ENCODE measurements around the gene PTPN13. TPM values are rescaled to one million over a fixed set of nuclear protein-coding genes. Genes with fewer than 3 reads are reported as not detected.

PTPN13 gene
- total and polyA plus RNA-seq, 2 donors from 2014 or later, result 10.2 to 62.3 TPM

- peaks cover 3 to 33% (median 13%) of the 10 kb centered on the region in 3 donors for H3K36me3 ChIP-seq (ENCODE audit: control insufficient read depth in 2 of 3, insufficient read depth in 3 of 3, low read length in 3 of 3)
These were observed 175.7 kb downstream of the PTPN13 start for GRCh38 chr4:86769794-86770193.

GRCh38 chr4:86771141-86771540 is 177.0 kb downstream of the PTPN13 start:
- DNase-seq, result no peak
- Histone ChIP-seq H3K9ac (ENCODE audit: low read length in 3 of 3) (no peak overlapping the region), H3K27ac (ENCODE audit: low read depth in 2 of 2, low read length in 2 of 2) (no peak overlapping the region), H3K4me1 (ENCODE audit: control insufficient read depth in 2 of 3, insufficient read depth in 2 of 3, low read depth in 1 of 3, low read length in 3 of 3) (no peaks in the 10 kb centered on the region), H3K9me3 (ENCODE audit: control insufficient read depth in 2 of 3, insufficient read depth in 1 of 3, low read length in 3 of 3) (no peaks in the 10 kb centered on the region), H3K36me3 (ENCODE audit: control insufficient read depth in 2 of 3, insufficient read depth in 3 of 3, low read length in 3 of 3) (peaks cover 3 to 34% (median 13%) of the 10 kb centered on the region in 3 donors), H3K4me3 (ENCODE audit: low read length in 3 of 3) (no peak overlapping the region), H3K27me3 (ENCODE audit: control insufficient read depth, insufficient read depth, low read length) (no peaks in the 10 kb centered on the region)
- intact Hi-C loops (cut with DNase I), result no loop called here
- no peak for TF ChIP-seq CTCF (IDR thresholded peaks at IDR 0.05; ENCODE audit: borderline replicate concordance, extremely low read depth, insufficient read depth)
- FAIRE-seq, result no peak

More at GRCh38 chr4:86769794-86770193, 175.7 kb downstream of the PTPN13 start:
- FAIRE-seq (no peak), DNase-seq (no peak)
- Histone ChIP-seq H3K27ac (ENCODE audit: low read depth in 2 of 2, low read length in 2 of 2) (no peak overlapping the region), H3K4me1 (ENCODE audit: control insufficient read depth in 2 of 3, insufficient read depth in 2 of 3, low read depth in 1 of 3, low read length in 3 of 3) (no peaks in the 10 kb centered on the region), H3K27me3 (ENCODE audit: control insufficient read depth, insufficient read depth, low read length) (no peaks in the 10 kb centered on the region), H3K9me3 (ENCODE audit: control insufficient read depth in 2 of 3, insufficient read depth in 1 of 3, low read length in 3 of 3) (no peaks in the 10 kb centered on the region), H3K9ac (ENCODE audit: low read length in 3 of 3) (no peak overlapping the region), H3K4me3 (ENCODE audit: low read length in 3 of 3) (no peak overlapping the region)
- no peak for TF ChIP-seq CTCF (IDR thresholded peaks at IDR 0.05; ENCODE audit: borderline replicate concordance, extremely low read depth, insufficient read depth)
- intact Hi-C loops (cut with DNase I), result no loop called here

GRCh38 chr4:86775061-86775460 is 180.9 kb downstream of the PTPN13 start:
- Histone ChIP-seq H3K27me3 (ENCODE audit: control insufficient read depth, insufficient read depth, low read length) (no peaks in the 10 kb centered on the region), H3K4me3 (ENCODE audit: low read length in 3 of 3) (no peak overlapping the region), H3K4me1 (ENCODE audit: control insufficient read depth in 2 of 3, insufficient read depth in 2 of 3, low read depth in 1 of 3, low read length in 3 of 3) (no peaks in the 10 kb centered on the region), H3K36me3 (ENCODE audit: control insufficient read depth in 2 of 3, insufficient read depth in 3 of 3, low read length in 3 of 3) (peaks cover 3 to 35% (median 4%) of the 10 kb centered on the region in 3 donors), H3K9me3 (ENCODE audit: control insufficient read depth in 2 of 3, insufficient read depth in 1 of 3, low read length in 3 of 3) (no peaks in the 10 kb centered on the region), H3K27ac (ENCODE audit: low read depth in 2 of 2, low read length in 2 of 2) (no peak overlapping the region), H3K9ac (ENCODE audit: low read length in 3 of 3) (no peak overlapping the region)
- intact Hi-C loops (cut with DNase I), result no loop called here
- DNase-seq (no peak), FAIRE-seq (no peak)
- TF ChIP-seq CTCF (IDR thresholded peaks at IDR 0.05; ENCODE audit: borderline replicate concordance, extremely low read depth, insufficient read depth), result no peak

- H3K27me3 ChIP-seq (ENCODE audit: control insufficient read depth, insufficient read depth, low read length), result no peaks in the 10 kb centered on the region
These were observed 184.1 kb downstream of the PTPN13 start for GRCh38 chr4:86778175-86778574.

More at GRCh38 chr4:86778175-86778574, 184.1 kb downstream of the PTPN13 start:
- Histone ChIP-seq H3K4me1 (ENCODE audit: control insufficient read depth in 2 of 3, insufficient read depth in 2 of 3, low read depth in 1 of 3, low read length in 3 of 3) (no peaks in the 10 kb centered on the region), H3K9ac (ENCODE audit: low read length in 3 of 3) (no peak overlapping the region), H3K27ac (ENCODE audit: low read depth in 2 of 2, low read length in 2 of 2) (no peak overlapping the region), H3K9me3 (ENCODE audit: control insufficient read depth in 2 of 3, insufficient read depth in 1 of 3, low read length in 3 of 3) (no peaks in the 10 kb centered on the region), H3K4me3 (ENCODE audit: low read length in 3 of 3) (no peak overlapping the region), H3K36me3 (ENCODE audit: control insufficient read depth in 2 of 3, insufficient read depth in 3 of 3, low read length in 3 of 3) (peaks cover 0 to 24% (median 2%) of the 10 kb centered on the region in 3 donors)
- TF ChIP-seq CTCF (IDR thresholded peaks at IDR 0.05; ENCODE audit: borderline replicate concordance, extremely low read depth, insufficient read depth), result no peak
- intact Hi-C loops (cut with DNase I), result no loop called here
- no peak for FAIRE-seq
- DNase-seq, result peak in 4 of 5 donors; percentile 49 to 70 (median 58)

Measured in kidney (tissue), 14 donors.